ENCODE results near the gene SDK2. TPM values are rescaled to one million over a fixed set of nuclear protein-coding genes. Genes with fewer than 3 reads are reported as not detected.

Gene SDK2
- total and polyA plus RNA-seq, 2 of the 4 experiments (the other 2 are of a cell fraction) = under 0.01 to 0.03 TPM

- Histone ChIP-seq H3K4me1 (ENCODE audit: control insufficient read depth, insufficient read depth, low read length) (no peaks in the 10 kb centered on the region), H3K56ac (ENCODE audit: extremely low read depth, insufficient read depth, low read length) (no peak overlapping the region), H3K4me2 (ENCODE audit: low read depth, low read length) (no peak overlapping the region), H2BK20ac (ENCODE audit: low read depth, low read length) (no peak overlapping the region), H4K91ac (ENCODE audit: insufficient read depth, low read depth, low read length) (no peak overlapping the region), H3K27ac (ENCODE audit: insufficient read depth, low read length) (no peak overlapping the region), H2BK5ac (ENCODE audit: low read depth, low read length, poor library complexity, severe bottlenecking) (no peak overlapping the region), H3K4me3 (ENCODE audit: insufficient read depth, low read depth, low read length) (no peak overlapping the region), H3K79me1 (ENCODE audit: low read depth in 1 of 2, low read length in 2 of 2) (no peaks in the 10 kb centered on the region), H3K9me1 (ENCODE audit: insufficient read depth, low read length) (no peaks in the 10 kb centered on the region), H3K27me3 (ENCODE audit: control insufficient read depth, insufficient read depth, low read length) (peaks cover 18% of the 10 kb centered on the region), H4K8ac (ENCODE audit: low read depth in 2 of 2, low read length in 2 of 2) (no peak overlapping the region), H3K23ac (ENCODE audit: low read depth, low read length) (no peak overlapping the region), H2AFZ (replicated peaks; ENCODE audit: low read length, poor library complexity) (no peak overlapping the region), H3K18ac (ENCODE audit: low read depth, low read length) (no peak overlapping the region), H2BK120ac (ENCODE audit: low read depth, low read length) (no peak overlapping the region), H3K9me3 (ENCODE audit: control insufficient read depth, insufficient read depth, low read length) (no peaks in the 10 kb centered on the region), H3K9ac (ENCODE audit: low read depth, low read length) (no peak overlapping the region), H3K36me3 (ENCODE audit: control insufficient read depth, insufficient read depth, low read length) (no peaks in the 10 kb centered on the region), H2AK5ac (ENCODE audit: low read depth, low read length) (no peak overlapping the region), H3K14ac (replicated peaks; ENCODE audit: low read depth, low read length) (no peak overlapping the region), H4K5ac (ENCODE audit: low read depth, low read length) (no peak overlapping the region), H2BK15ac (ENCODE audit: low read depth, low read length) (no peak overlapping the region), H2AK9ac (replicated peaks; ENCODE audit: low read depth, low read length, poor library complexity) (no peak overlapping the region), H4K20me1 (ENCODE audit: insufficient read depth, low read length) (no peaks in the 10 kb centered on the region), H3K4ac (ENCODE audit: low read depth, low read length) (no peak overlapping the region)
- no CpG with 5 or more reads among the region's 3 CpGs for WGBS, 2 experiments (ENCODE audit: extremely low coverage in 2 of 2, insufficient read length in 1 of 2)
- in situ Hi-C loops (cut with MboI; ENCODE audit: low sequenced_read_pairs) (no loop called here), intact Hi-C loops (cut with micrococcal nuclease) (no loop called here), dilution Hi-C loops (cut with HindIII; ENCODE audit: low sequenced_read_pairs, unreplicated experiment) (no loop called here)
- ATAC-seq (ENCODE audit: low read depth) (no peak), DNase-seq (no peak)
- POLR2A ChIA-PET (ENCODE audit: unreplicated experiment) = no interaction called here
- no TSS peak for BruUV-seq (replicated peaks)
- TF ChIP-seq RCOR1 (IDR thresholded peaks at IDR 0.05; ENCODE audit: insufficient replicate concordance, low read length) (no peak), POLR2A (IDR thresholded peaks at IDR 0.05; ENCODE audit: low read depth, low read length) (no peak), RFX5 (IDR thresholded peaks at IDR 0.05; ENCODE audit: low read depth, low read length) (no peak), FOS (IDR thresholded peaks at IDR 0.05; ENCODE audit: low read depth, low read length) (no peak), CEBPB (IDR thresholded peaks at IDR 0.05; ENCODE audit: low read depth, low read length) (no peak), CHD1 (IDR thresholded peaks at IDR 0.05; ENCODE audit: low read depth, low read length) (no peak), RAD21 (IDR thresholded peaks at IDR 0.05; ENCODE audit: low read length) (no peak), NFE2L2 (IDR thresholded peaks at IDR 0.05; ENCODE audit: low read depth, low read length) (no peak), BHLHE40 (IDR thresholded peaks at IDR 0.05; ENCODE audit: low read depth, low read length) (no peak), ELK1 (IDR thresholded peaks at IDR 0.05; ENCODE audit: borderline replicate concordance, low read depth, low read length) (no peak), SMC3 (IDR thresholded peaks at IDR 0.05; ENCODE audit: low read depth, low read length) (no peak), MAFK (IDR thresholded peaks at IDR 0.05; ENCODE audit: low read depth, low read length) (no peak), CTCF (conservative IDR thresholded peaks at IDR 0.05; ENCODE audit: low read depth, low read length) (no peak), MAZ (IDR thresholded peaks at IDR 0.05; ENCODE audit: borderline replicate concordance, low read depth, low read length) (no peak), MXI1 (IDR thresholded peaks at IDR 0.05; ENCODE audit: borderline replicate concordance, low read depth, low read length) (no peak), USF2 (IDR thresholded peaks at IDR 0.05; ENCODE audit: low read depth, low read length) (no peak)
- CTCF ChIA-PET = no interaction called here
These were observed 4.2 kb upstream of the SDK2 start for GRCh38 chr17:73648543-73648820.
